Peyer's patch (tissue), 4 donors: Measurements from ENCODE around the gene STOML1. TPM values are rescaled to one million over a fixed set of nuclear protein-coding genes. Genes with fewer than 3 reads are reported as not detected.

Experiments
- DNase-seq, 3 donors: peaks; one replicate each; pipeline ENCODE4 v3.0.0-alpha.2; 2017 to 2019
- H3K27ac ChIP-seq, 4 donors: fragments of 200-600 bp; sonication (generic); one replicate each; pipeline ENCODE4 v1.5.1; 2016 to 2019
- H3K27me3 ChIP-seq, 2 donors: fragments of 200-600 bp; sonication (generic); one replicate each; pipeline ENCODE4 v1.5.1; 2019
- H3K36me3 ChIP-seq, 3 donors: fragments of 200-600 bp; sonication (generic); one replicate each; pipeline ENCODE4 v1.5.1; 2016 to 2019
- H3K4me1 ChIP-seq, 4 donors: fragments of 200-600 bp; sonication (generic); one replicate each; pipeline ENCODE4 v1.5.1; 2016 to 2019
- H3K4me3 ChIP-seq, 4 donors: fragments of 200-600 bp; sonication (generic); 1 replicate in 3 of 4; 2 replicates in 1 of 4; pipeline ENCODE4 v1.5.1; 2016 to 2019; ENCODE audit warnings: mild to moderate bottlenecking in 1 of 4
- H3K9me3 ChIP-seq, 4 donors: fragments of 200-600 bp; sonication (generic); one replicate each; pipeline ENCODE4 v1.5.1; 2016 to 2019; ENCODE audit warnings: mild to moderate bottlenecking in 1 of 4
- CTCF ChIP-seq, 6 experiments: fragments of 450-650 bp in 4 of 6; fragments of 200-600 bp in 2 of 6; sonication (generic) in 1 of 6; IDR thresholded peaks; one replicate each; pipeline ENCODE4 v1.5.1; 2017 to 2019; ENCODE audit warnings: antibody characterized with exemption in 6 of 6, mild to moderate bottlenecking in 3 of 6, moderate library complexity in 1 of 6
- POLR2A ChIP-seq, 2 donors: fragments of 450-650 bp; IDR thresholded peaks; one replicate each; pipeline ENCODE4 v1.5.1; 2017; ENCODE audit warnings: antibody characterized with exemption in 2 of 2, mild to moderate bottlenecking in 2 of 2, moderate library complexity in 2 of 2
- total RNA-seq, 4 donors: library from RNA; depleted of rRNA; stranded (reverse); fragments of >200 nt; gene quantifications; one replicate each; pipeline ENCODE4 v1.1.0, GENCODE V29; 2016

STOML1 gene
- total RNA-seq, 4 donors from 2014 or later: 10.9 to 24.5 (median 13.5) TPM; not detected in 1

GRCh38 chr15:73944161-73945129 is 47.6 kb downstream of the STOML1 start:
- no peaks in the 10 kb centered on the region for H3K27me3 ChIP-seq
- no peak for TF ChIP-seq POLR2A (IDR thresholded peaks at IDR 0.05)
- TF ChIP-seq CTCF (IDR thresholded peaks at IDR 0.05): no peak
- no peak overlapping the region for H3K27ac ChIP-seq
- no peak for DNase-seq
- no peaks in the 10 kb centered on the region for H3K36me3 ChIP-seq
- H3K4me1 ChIP-seq: peaks cover 0 to 17% (median 0%) of the 10 kb centered on the region in 4 donors
- no peak overlapping the region for H3K4me3 ChIP-seq
- H3K9me3 ChIP-seq: no peaks in the 10 kb centered on the region

GRCh38 chr15:73942751-73943270 is 49.3 kb downstream of the STOML1 start:
- Histone ChIP-seq H3K4me1 (peaks cover 0 to 17% (median 0%) of the 10 kb centered on the region in 4 donors), H3K9me3 (no peaks in the 10 kb centered on the region), H3K4me3 (no peak overlapping the region), H3K36me3 (no peaks in the 10 kb centered on the region), H3K27ac (no peak overlapping the region), H3K27me3 (no peaks in the 10 kb centered on the region)
- no peak for TF ChIP-seq POLR2A (IDR thresholded peaks at IDR 0.05)
- no peak for TF ChIP-seq CTCF (IDR thresholded peaks at IDR 0.05)
- no peak for DNase-seq

- H3K4me3 ChIP-seq: no peak overlapping the region
- H3K27me3 ChIP-seq: no peaks in the 10 kb centered on the region
- H3K36me3 ChIP-seq: no peaks in the 10 kb centered on the region
- peaks cover 0 to 17% (median 0%) of the 10 kb centered on the region in 4 donors for H3K4me1 ChIP-seq
- no peaks in the 10 kb centered on the region for H3K9me3 ChIP-seq
- TF ChIP-seq CTCF (IDR thresholded peaks at IDR 0.05): no peak
- TF ChIP-seq POLR2A (IDR thresholded peaks at IDR 0.05): no peak
- H3K27ac ChIP-seq: peak overlapping the region in 1 of 4 donors; percentile 10
- DNase-seq: peak in 1 of 3 donors; percentile 45
These were observed 50.0 kb downstream of the STOML1 start for GRCh38 chr15:73941871-73942635.

GRCh38 chr15:73941449-73941848 is 50.6 kb downstream of the STOML1 start:
- Histone ChIP-seq H3K9me3 (no peaks in the 10 kb centered on the region), H3K27me3 (no peaks in the 10 kb centered on the region), H3K36me3 (no peaks in the 10 kb centered on the region), H3K4me3 (no peak overlapping the region), H3K27ac (peak overlapping the region in 1 of 4 donors; percentile 10), H3K4me1 (peaks cover 0 to 23% (median 0%) of the 10 kb centered on the region in 4 donors)
- TF ChIP-seq CTCF (IDR thresholded peaks at IDR 0.05): no peak
- no peak for TF ChIP-seq POLR2A (IDR thresholded peaks at IDR 0.05)
- DNase-seq: no peak

GRCh38 chr15:73941044-73941443 is 51.1 kb downstream of the STOML1 start:
- peak in 1 of 3 donors; percentile 30 for DNase-seq
- H3K4me1 ChIP-seq: peaks cover 0 to 27% (median 0%) of the 10 kb centered on the region in 4 donors
- TF ChIP-seq POLR2A (IDR thresholded peaks at IDR 0.05) (no peak), CTCF (IDR thresholded peaks at IDR 0.05) (no peak)
- H3K4me3 ChIP-seq: no peak overlapping the region
- no peaks in the 10 kb centered on the region for H3K36me3 ChIP-seq
- peak overlapping the region in 3 of 4 donors; percentile 8 to 23 (median 10) for H3K27ac ChIP-seq
- no peaks in the 10 kb centered on the region for H3K9me3 ChIP-seq
- no peaks in the 10 kb centered on the region for H3K27me3 ChIP-seq
